Psoas muscle (tissue), 8 donors: ENCODE results near the gene TBC1D22A. TPM values are rescaled to one million over a fixed set of nuclear protein-coding genes. Genes with fewer than 3 reads are reported as not detected.

Experiments used
- ATAC-seq, 4 donors: fragments of 200-7000 bp; cut with Tn5 transposase; one replicate each; pipeline ENCODE4 v1.9.1; 2020; ENCODE audit warnings: moderate library complexity in 3 of 4, mild to moderate bottlenecking in 2 of 4
- DNase-seq, 2 donors: peaks; one replicate each; pipeline ENCODE4 v3.0.0-alpha.2; 2020
- H3K27ac ChIP-seq: fragments of 200-600 bp; one replicate; pipeline ENCODE4 v1.8.0; 2022
- H3K27me3 ChIP-seq, 3 donors: fragments of 200-600 bp in 1 of 3; one replicate each; pipeline versions ENCODE4 v1.6.1 to v1.8.0; 2013 to 2022; ENCODE audit warnings: low read length in 2 of 3, mild to moderate bottlenecking in 2 of 3, moderate library complexity in 1 of 3; ENCODE audit not compliant: insufficient read depth in 3 of 3
- H3K36me3 ChIP-seq, 2 donors: fragments of 200-600 bp in 1 of 2; one replicate each; pipeline versions ENCODE4 v1.6.1 to v1.8.0; 2013 to 2022; ENCODE audit warnings: low read depth in 1 of 2, mild to moderate bottlenecking in 1 of 2, moderate library complexity in 1 of 2; ENCODE audit not compliant: insufficient read depth in 1 of 2
- H3K4me1 ChIP-seq: fragments of 200-600 bp; one replicate; pipeline ENCODE4 v1.8.0; 2022
- H3K4me3 ChIP-seq: fragments of 200-600 bp; one replicate; pipeline ENCODE4 v1.8.0; 2022; ENCODE audit warnings: mild to moderate bottlenecking
- H3K9me3 ChIP-seq: fragments of 200-600 bp; one replicate; pipeline ENCODE4 v1.8.0; 2022
- CTCF ChIP-seq: fragments of 200-600 bp; IDR thresholded peaks from one replicate; pipeline ENCODE4 v1.8.0; 2022; ENCODE audit warnings: antibody characterized with exemption
- WGBS, 3 donors: extraction: QIAGEN DNeasy Blood & Tissue Kit; methylation state at CpG; one replicate each; pipeline versions ENCODE4 v1.1.6 to v1.1.7; 2013; 5-methylcytosine and 5-hydroxymethylcytosine counted together
- intact Hi-C, 2 donors: fragments of 100-400 bp; cut with DNase I; formaldehyde crosslinking; loops; one replicate each; pipeline versions ENCODE4 v1.11.0 to v1.14.2; 2022
- polyA plus RNA-seq, 3 donors: library from polyadenylated mRNA; stranded (reverse); fragments of 200-250 nt; gene quantifications; one replicate each; pipeline ENCODE4 v1.2.3, GENCODE V29; 2013
- total RNA-seq, 4 donors: library from RNA; stranded (reverse); fragmentation: NEBNext Ultra II Directional in 2 of 4; extraction: Animal tissue kit (Norgen Biotek cat#: 25700) in 2 of 4; gene quantifications; one replicate each; pipeline versions ENCODE4 v1.2.1 to v1.2.4, GENCODE V29; 2021 to 2023
- donor health status: healthy with polysubstance abuse.
- donor health status: DM: no; HTN: no; CAD: no; lungs with moderate emphysema.
- donor health status: Bipolar disorder and iron deficiency.
- donor health status: healthy.
- donor health status: DM: yes; HTN: yes; CAD: no.
- donor health status: DM: no; HTN: no; CAD: no.
- donor health status: DM: no; HTN: no; CAD: no.
- donor health status: DM: yes; HTN: yes; CAD: no.

The TBC1D22A gene
- total and polyA plus RNA-seq, 7 donors = 11.7 to 25.0 (median 18.9) TPM

- WGBS, 3 donors = 96% methylated on average over 24 of the region's 24 CpGs
- Histone ChIP-seq H3K4me1 (no peaks in the 10 kb centered on the region), H3K36me3 (peaks cover 0 to 7% of the 10 kb centered on the region in 2 donors), H3K9me3 (no peaks in the 10 kb centered on the region), H3K4me3 (no peak overlapping the region), H3K27me3 (no peaks in the 10 kb centered on the region), H3K27ac (no peak overlapping the region)
- DNase-seq (no peak), ATAC-seq (no peak)
- TF ChIP-seq CTCF = no peak
- intact Hi-C loops = no loop called here
Measured at GRCh38 chr22:46907241-46908215, 145.1 kb downstream of the TBC1D22A start.

GRCh38 chr22:46908641-46909107 lies 146.2 kb downstream of the TBC1D22A start:
- H3K4me3 ChIP-seq = no peak overlapping the region
- H3K9me3 ChIP-seq = no peaks in the 10 kb centered on the region
- WGBS, 3 donors = 91 to 95% (median 93%) methylated on average over 15 of the region's 15 CpGs
- H3K27ac ChIP-seq = no peak overlapping the region
- DNase-seq (no peak), ATAC-seq (no peak)
- H3K27me3 ChIP-seq = no peaks in the 10 kb centered on the region
- no peaks in the 10 kb centered on the region for H3K4me1 ChIP-seq
- H3K36me3 ChIP-seq = peaks cover 0 to 16% of the 10 kb centered on the region in 2 donors
- no peak for TF ChIP-seq CTCF
- intact Hi-C loops = no loop called here

GRCh38 chr22:46909237-46910030 lies 147.0 kb downstream of the TBC1D22A start:
- WGBS, 3 donors = 91 to 95% (median 93%) methylated on average over 26 of the region's 26 CpGs
- Histone ChIP-seq H3K4me3 (no peak overlapping the region), H3K27me3 (no peaks in the 10 kb centered on the region), H3K9me3 (no peaks in the 10 kb centered on the region), H3K27ac (no peak overlapping the region), H3K36me3 (peaks cover 0 to 22% of the 10 kb centered on the region in 2 donors), H3K4me1 (no peaks in the 10 kb centered on the region)
- DNase-seq (no peak), ATAC-seq (no peak)
- no peak for TF ChIP-seq CTCF
- intact Hi-C loops = no loop called here

- H3K27ac ChIP-seq = no peak overlapping the region
- H3K27me3 ChIP-seq = no peaks in the 10 kb centered on the region
- intact Hi-C loops = no loop called here
- no peak overlapping the region for H3K4me3 ChIP-seq
- ATAC-seq (no peak), DNase-seq (no peak)
- no peaks in the 10 kb centered on the region for H3K9me3 ChIP-seq
- H3K4me1 ChIP-seq = no peaks in the 10 kb centered on the region
- no peak for TF ChIP-seq CTCF
- peaks cover 0 to 22% of the 10 kb centered on the region in 2 donors for H3K36me3 ChIP-seq
- WGBS, 3 donors = 95 to 96% (median 95%) methylated on average over 9 of the region's 9 CpGs
Measured at GRCh38 chr22:46910624-46911023, 148.2 kb downstream of the TBC1D22A start.
